H9 (cell line): Measurements from ENCODE around the gene CCT6A. TPM values are rescaled to one million over a fixed set of nuclear protein-coding genes. Genes with fewer than 3 reads are reported as not detected.

Source experiments
- DNase-seq: peaks from one replicate; pipeline ENCODE4 v3.0.0-alpha.2; 2017
- H2AFZ ChIP-seq: one replicate; pipeline ENCODE4 v1.6.1; 2013; ENCODE audit warnings: mild to moderate bottlenecking, low read length, control low read depth, moderate library complexity
- H2AK5ac ChIP-seq: 2 replicates; pipeline ENCODE4 v1.6.1; 2013; ENCODE audit warnings: low read length, control low read depth, mixed read lengths; ENCODE audit not compliant: insufficient read length
- H2BK120ac ChIP-seq: one replicate; pipeline ENCODE4 v1.6.1; 2013; ENCODE audit warnings: low read depth, mild to moderate bottlenecking, low read length, control low read depth, inconsistent platforms; ENCODE audit not compliant: poor library complexity, severe bottlenecking
- H2BK12ac ChIP-seq: 2 replicates; pipeline ENCODE4 v1.6.1; 2013; ENCODE audit warnings: low read length, control low read depth, mixed read lengths, low read depth; ENCODE audit not compliant: insufficient read length
- H2BK15ac ChIP-seq: 2 replicates; pipeline ENCODE4 v1.6.1; 2013; ENCODE audit warnings: low read depth, low read length, control low read depth
- H2BK20ac ChIP-seq: one replicate; pipeline ENCODE4 v1.6.1; 2013; ENCODE audit warnings: low read depth, mild to moderate bottlenecking, low read length, control low read depth, inconsistent platforms; ENCODE audit not compliant: poor library complexity, severe bottlenecking
- H2BK5ac ChIP-seq: 2 replicates; pipeline ENCODE4 v1.6.1; 2013; ENCODE audit warnings: low read length, control low read depth, mixed read lengths; ENCODE audit not compliant: insufficient read length
- H3K14ac ChIP-seq: 2 replicates; pipeline ENCODE4 v1.6.1; 2013; ENCODE audit warnings: low read length, control low read depth; ENCODE audit not compliant: insufficient read depth
- H3K18ac ChIP-seq: 2 replicates; pipeline ENCODE4 v1.6.1; 2013; ENCODE audit warnings: low read depth, mild to moderate bottlenecking, mixed read lengths, low read length, control low read depth; ENCODE audit not compliant: insufficient read length
- H3K23ac ChIP-seq: 2 replicates; pipeline ENCODE4 v1.6.1; 2013; ENCODE audit warnings: low read length, control low read depth, mixed read lengths, low read depth; ENCODE audit not compliant: insufficient read length
- H3K23me2 ChIP-seq: 2 replicates; pipeline ENCODE4 v1.6.1; 2013; ENCODE audit warnings: low read depth, mild to moderate bottlenecking, mixed read lengths, low read length, control low read depth; ENCODE audit not compliant: insufficient read length, poor library complexity, severe bottlenecking
- H3K27ac ChIP-seq: 2 replicates; pipeline ENCODE4 v1.5.1; 2013; ENCODE audit warnings: low read length, control low read depth, mixed read lengths, low read depth; ENCODE audit not compliant: insufficient read length
- H3K27me3 ChIP-seq: 2 replicates; pipeline ENCODE4 v1.6.1; 2013; ENCODE audit warnings: low read length, control low read depth, inconsistent platforms; ENCODE audit not compliant: insufficient read depth
- H3K4ac ChIP-seq: 2 replicates; pipeline ENCODE4 v1.6.1; 2013; ENCODE audit warnings: low read depth, mild to moderate bottlenecking, control low read depth, inconsistent platforms, low read length, moderate library complexity
- H3K4me1 ChIP-seq: 2 replicates; pipeline ENCODE4 v1.6.1; 2013; ENCODE audit warnings: low read length, control low read depth, inconsistent platforms; ENCODE audit not compliant: insufficient read depth
- H3K4me2 ChIP-seq: 2 replicates; pipeline ENCODE4 v1.6.1; 2013; ENCODE audit warnings: low read length, control low read depth, mixed read lengths; ENCODE audit not compliant: insufficient read length, insufficient read depth
- H3K56ac ChIP-seq: 2 replicates; pipeline ENCODE4 v1.6.1; 2013; ENCODE audit warnings: low read depth, mild to moderate bottlenecking, mixed read lengths, low read length, control low read depth; ENCODE audit not compliant: insufficient read length
- H3K79me1 ChIP-seq: 2 replicates; pipeline ENCODE4 v1.6.1; 2013; ENCODE audit warnings: low read depth, mild to moderate bottlenecking, moderate library complexity, low read length, control low read depth, inconsistent platforms; ENCODE audit not compliant: insufficient read depth, poor library complexity, severe bottlenecking
- H3K79me2 ChIP-seq: 2 replicates; pipeline ENCODE4 v1.6.1; 2013; ENCODE audit warnings: low read length, control low read depth, inconsistent platforms; ENCODE audit not compliant: insufficient read depth
- H3K9ac ChIP-seq: 2 replicates; pipeline ENCODE4 v1.6.1; 2013; ENCODE audit warnings: low read length, control low read depth, mixed read lengths; ENCODE audit not compliant: insufficient read length; ENCODE audit errors: extremely low read depth
- H3K9me3 ChIP-seq: one replicate; pipeline ENCODE4 v1.6.1; 2013; ENCODE audit warnings: low read depth, low read length, inconsistent platforms; ENCODE audit not compliant: control insufficient read depth
- H3T11ph ChIP-seq: one replicate; pipeline ENCODE4 v1.6.1; 2013; ENCODE audit warnings: mild to moderate bottlenecking, low read length, control low read depth, inconsistent platforms
- H4K20me1 ChIP-seq: one replicate; pipeline ENCODE4 v1.6.1; 2013; ENCODE audit not compliant: control insufficient read depth, insufficient read length, insufficient read depth
- H4K5ac ChIP-seq: 2 replicates; pipeline ENCODE4 v1.6.1; 2013; ENCODE audit warnings: low read depth, mild to moderate bottlenecking, mixed read lengths, low read length, control low read depth; ENCODE audit not compliant: insufficient read length
- H4K8ac ChIP-seq: replicated peaks from 2 replicates; pipeline ENCODE4 v1.6.1; 2013; ENCODE audit warnings: low read length, control low read depth, mixed read lengths, low read depth; ENCODE audit not compliant: insufficient read length
- H4K91ac ChIP-seq: 2 replicates; pipeline ENCODE4 v1.6.1; 2013; ENCODE audit warnings: low read depth, mild to moderate bottlenecking, moderate library complexity, mixed read lengths, low read length, control low read depth; ENCODE audit not compliant: insufficient read length
- H3K27ac Mint-ChIP-seq, 3 experiments: 2 replicates in 2 of 3; 3 replicates in 1 of 3; pipeline ENCODE4 v1.8.0; 2020 to 2021; ENCODE audit warnings: mixed read lengths in 3 of 3, mild to moderate bottlenecking in 1 of 3, moderate library complexity in 1 of 3
- H3K27me3 Mint-ChIP-seq: 2 replicates; pipeline ENCODE4 v1.8.0; 2021; ENCODE audit warnings: low read depth, mild to moderate bottlenecking, moderate library complexity, mixed read lengths
- H3K36me3 Mint-ChIP-seq, 3 experiments: 2 replicates in 2 of 3; 3 replicates in 1 of 3; pipeline ENCODE4 v1.8.0; 2020 to 2021; ENCODE audit warnings: low read depth in 3 of 3, mixed read lengths in 3 of 3; ENCODE audit not compliant: insufficient read depth in 1 of 3
- H3K4me1 Mint-ChIP-seq, 2 experiments: 2 replicates each; pipeline ENCODE4 v1.8.0; 2020; ENCODE audit warnings: mixed read lengths in 2 of 2
- H3K4me3 Mint-ChIP-seq, 2 experiments: 2 replicates in 1 of 2; 3 replicates in 1 of 2; pipeline ENCODE4 v1.8.0; 2020 to 2021; ENCODE audit warnings: mild to moderate bottlenecking in 2 of 2, mixed read lengths in 2 of 2, moderate library complexity in 1 of 2
- H3K9me3 Mint-ChIP-seq, 2 experiments: 2 replicates in 1 of 2; 3 replicates in 1 of 2; pipeline ENCODE4 v1.8.0; 2020; ENCODE audit warnings: mild to moderate bottlenecking in 2 of 2, mixed read lengths in 2 of 2, moderate library complexity in 1 of 2
- WGBS: extraction: QIAGEN DNeasy Blood & Tissue Kit; methylation state at CpG from one replicate; pipeline ENCODE4 v1.1.7; 2013; ENCODE audit warnings: missing lambda C conversion rate, low lambda C conversion rate, mixed read lengths; ENCODE audit not compliant: insufficient read length; ENCODE audit errors: extremely low coverage; 5-methylcytosine and 5-hydroxymethylcytosine counted together
- total RNA-seq: library from RNA; stranded (reverse); gene quantifications from 2 replicates; pipeline ENCODE4 v1.2.1, GENCODE V29; 2021
- TF ChIP-seq, protein P1 (sequence below): fragments of 200-600 bp; sonication (generic); conservative IDR thresholded peaks from 3 replicates; pipeline ENCODE4 v1.8.0; 2021; ENCODE audit warnings: antibody characterized with exemption, mild to moderate bottlenecking

CCT6A gene
- total RNA-seq, 1 experiment from 2014 or later, result 303 TPM

DNA sequence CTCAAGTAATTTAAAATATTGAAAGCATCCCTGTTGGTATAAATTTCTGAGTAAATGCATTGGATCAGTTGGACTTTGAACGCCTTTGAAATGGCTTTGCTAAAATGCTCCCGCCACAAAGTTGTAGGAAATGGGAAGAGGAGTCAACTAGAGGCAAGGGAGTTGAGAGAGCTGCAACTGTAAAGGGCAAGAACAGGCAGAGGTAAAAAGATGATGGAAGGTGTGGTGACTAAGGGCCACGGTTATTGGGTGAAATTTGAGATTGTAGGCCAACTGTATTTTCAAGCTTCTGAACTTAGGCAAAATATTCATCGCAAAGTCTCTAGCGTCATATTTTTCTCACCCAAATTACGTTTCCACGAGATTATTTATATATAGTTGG lies 11.9 kb downstream of the CCT6A start:
- no peak overlapping the region for H3K56ac ChIP-seq
- no peaks in the 10 kb centered on the region for H3K23me2 ChIP-seq
- peaks cover 7 to 13% of the 10 kb centered on the region in 2 experiments for H3K4me1 Mint-ChIP-seq
- H3K79me2 ChIP-seq, result no peaks in the 10 kb centered on the region; the same call in 1 of the 2 replicates
- peaks cover 37 to 62% (median 54%) of the 10 kb centered on the region in 3 experiments for H3K36me3 Mint-ChIP-seq
- peaks cover 2% of the 10 kb centered on the region for H3K79me1 ChIP-seq
- H3K4me2 ChIP-seq, result no peak overlapping the region
- H3K4me3 Mint-ChIP-seq, result peak overlapping the region; percentile 88 to 91; a peak in 4 of 5 replicates
- peaks cover 0 to 2% of the 10 kb centered on the region in 2 experiments; a peak in 1 of 5 replicates for H3K9me3 Mint-ChIP-seq
- WGBS, result no CpG with 5 or more reads among the region's 7 CpGs
- H2AFZ ChIP-seq, result no peak overlapping the region
- no peak overlapping the region for H2BK120ac ChIP-seq
- peak overlapping the region; percentile 44 to 97 (median 57); a peak in 4 of 7 replicates for H3K27ac Mint-ChIP-seq
- H3K14ac ChIP-seq, result no peak overlapping the region
- H3T11ph ChIP-seq, result no peak overlapping the region
- no peak overlapping the region for H3K18ac ChIP-seq
- H4K5ac ChIP-seq, result no peak overlapping the region
- no peak overlapping the region for H3K23ac ChIP-seq
- no peak overlapping the region for H2BK15ac ChIP-seq
- H4K8ac ChIP-seq, result no peak overlapping the region
- no peak overlapping the region for H3K9ac ChIP-seq
- TF ChIP-seq, protein P1, sequence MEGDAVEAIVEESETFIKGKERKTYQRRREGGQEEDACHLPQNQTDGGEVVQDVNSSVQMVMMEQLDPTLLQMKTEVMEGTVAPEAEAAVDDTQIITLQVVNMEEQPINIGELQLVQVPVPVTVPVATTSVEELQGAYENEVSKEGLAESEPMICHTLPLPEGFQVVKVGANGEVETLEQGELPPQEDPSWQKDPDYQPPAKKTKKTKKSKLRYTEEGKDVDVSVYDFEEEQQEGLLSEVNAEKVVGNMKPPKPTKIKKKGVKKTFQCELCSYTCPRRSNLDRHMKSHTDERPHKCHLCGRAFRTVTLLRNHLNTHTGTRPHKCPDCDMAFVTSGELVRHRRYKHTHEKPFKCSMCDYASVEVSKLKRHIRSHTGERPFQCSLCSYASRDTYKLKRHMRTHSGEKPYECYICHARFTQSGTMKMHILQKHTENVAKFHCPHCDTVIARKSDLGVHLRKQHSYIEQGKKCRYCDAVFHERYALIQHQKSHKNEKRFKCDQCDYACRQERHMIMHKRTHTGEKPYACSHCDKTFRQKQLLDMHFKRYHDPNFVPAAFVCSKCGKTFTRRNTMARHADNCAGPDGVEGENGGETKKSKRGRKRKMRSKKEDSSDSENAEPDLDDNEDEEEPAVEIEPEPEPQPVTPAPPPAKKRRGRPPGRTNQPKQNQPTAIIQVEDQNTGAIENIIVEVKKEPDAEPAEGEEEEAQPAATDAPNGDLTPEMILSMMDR, result no peak
- H3K9me3 ChIP-seq, result no peaks in the 10 kb centered on the region
- DNase-seq, result no peak
- no peak overlapping the region for H2BK5ac ChIP-seq
- H3K4ac ChIP-seq, result no peak overlapping the region
- H3K4me1 ChIP-seq, result no peaks in the 10 kb centered on the region
- H2BK20ac ChIP-seq, result no peak overlapping the region
- no peaks in the 10 kb centered on the region for H4K20me1 ChIP-seq
- no peaks in the 10 kb centered on the region for H3K27me3 Mint-ChIP-seq
- H2AK5ac ChIP-seq, result no peak overlapping the region
- no peaks in the 10 kb centered on the region for H3K27me3 ChIP-seq
- no peak overlapping the region for H2BK12ac ChIP-seq
- no peak overlapping the region for H3K27ac ChIP-seq
- no peak overlapping the region for H4K91ac ChIP-seq
